Measurements from ENCODE around the gene PGLYRP2.

The PGLYRP2 gene

GRCh38 chr19:15424692-15425272 is 54.5 kb downstream of the PGLYRP2 start:
- no peak for DNase-seq (ENCODE audit: low read depth, low spot score)

GRCh38 chr19:15424121-15424520 is 55.2 kb downstream of the PGLYRP2 start:
- no peak for DNase-seq (ENCODE audit: low read depth, low spot score)

- DNase-seq (ENCODE audit: low read depth, low spot score), result no peak
Observed at GRCh38 chr19:15423130-15423529, 56.2 kb downstream of the PGLYRP2 start.

GRCh38 chr19:15422296-15423075 is 56.8 kb downstream of the PGLYRP2 start:
- no peak for DNase-seq (ENCODE audit: low read depth, low spot score)

- no peak for DNase-seq (ENCODE audit: low read depth, low spot score)
Observed at GRCh38 chr19:15421721-15422260, 57.5 kb downstream of the PGLYRP2 start.

GRCh38 chr19:15421136-15421695 is 58.1 kb downstream of the PGLYRP2 start:
- no peak for DNase-seq (ENCODE audit: low read depth, low spot score)

- DNase-seq (ENCODE audit: low read depth, low spot score), result no peak
Observed at GRCh38 chr19:15419413-15420025, 59.8 kb downstream of the PGLYRP2 start.

All from smooth muscle cell of the brain vasculature (primary cell).